Muscle layer of duodenum (tissue), 2 donors: ENCODE measurements around the gene SLC34A1.
A peak's percentile ranks its signal among the peaks of the same experiment; 100 is the strongest.
"Not testable (repeated sequence)": the region's sequence is repeated elsewhere in the genome, so short reads cannot be mapped to it uniquely, and the experiment has no call there.

ENCODE experiments used
- H3K27ac ChIP-seq: one replicate; pipeline ENCODE4 v1.7.0; 2013; ENCODE audit warnings: mild to moderate bottlenecking, low read length
- H3K27me3 ChIP-seq: one replicate; pipeline ENCODE4 v1.7.0; 2013; ENCODE audit warnings: low read depth, mild to moderate bottlenecking, control low read depth, low read length
- H3K36me3 ChIP-seq, 2 donors: one replicate each; pipeline ENCODE4 v1.7.0; 2013; ENCODE audit warnings: low read length in 2 of 2, control low read depth in 1 of 2, mild to moderate bottlenecking in 1 of 2; ENCODE audit not compliant: insufficient read depth in 2 of 2, control insufficient read depth in 1 of 2
- H3K4me1 ChIP-seq, 2 donors: one replicate each; pipeline ENCODE4 v1.7.0; 2013; ENCODE audit warnings: low read length in 2 of 2, mild to moderate bottlenecking in 2 of 2, control low read depth in 1 of 2, moderate library complexity in 1 of 2; ENCODE audit not compliant: insufficient read depth in 2 of 2, control insufficient read depth in 1 of 2
- H3K4me3 ChIP-seq, 2 donors: one replicate each; pipeline ENCODE4 v1.7.0; 2013; ENCODE audit warnings: low read length in 2 of 2, low read depth in 1 of 2, mild to moderate bottlenecking in 1 of 2
- H3K9me3 ChIP-seq, 2 donors: one replicate each; pipeline ENCODE4 v1.7.0; 2013; ENCODE audit warnings: low read length in 2 of 2, control low read depth in 1 of 2, mild to moderate bottlenecking in 1 of 2; ENCODE audit not compliant: control insufficient read depth in 1 of 2
- donor health status: healthy.

Gene SLC34A1

GRCh38 chr5:177405805-177406204, 21.6 kb downstream of the SLC34A1 start:
- Histone ChIP-seq H3K4me1 (peaks cover 3 to 28% of the 10 kb centered on the region in 2 donors), H3K27me3 (peaks cover 27% of the 10 kb centered on the region), H3K36me3 (no peaks in the 10 kb centered on the region), H3K27ac (no peak overlapping the region), H3K4me3 (no peak overlapping the region), H3K9me3 (no peaks in the 10 kb centered on the region)

GRCh38 chr5:177409043-177409801, 25.0 kb downstream of the SLC34A1 start, which contains the start of gene F12:
Gene F12 (minus strand): TSS chr5:177409564. CDS start chr5:177409527, 37 bp downstream.
- Histone ChIP-seq H3K27me3 (no peaks in the 10 kb centered on the region), H3K27ac (no peak within 1 kb of the TSS)

GRCh38 chr5:177410575-177410974, 26.3 kb downstream of the SLC34A1 start:
- Histone ChIP-seq H3K4me3 (no peak overlapping the region), H3K27me3 (no peaks in the 10 kb centered on the region), H3K9me3 (no peaks in the 10 kb centered on the region), H3K27ac (no peak overlapping the region), H3K36me3 (no peaks in the 10 kb centered on the region), H3K4me1 (no peaks in the 10 kb centered on the region)

More at GRCh38 chr5:177409043-177409801, 25.0 kb downstream of the SLC34A1 start, which contains the start of gene F12:
- H3K4me3 ChIP-seq: no peak within 1 kb of the TSS
- peaks cover 0 to 6% of the 10 kb centered on the region in 2 donors for H3K4me1 ChIP-seq
- H3K36me3 ChIP-seq: no peaks in the 10 kb centered on the region
- no peaks in the 10 kb centered on the region for H3K9me3 ChIP-seq

GRCh38 chr5:177412603-177413233, 28.5 kb downstream of the SLC34A1 start:
- Histone ChIP-seq H3K4me3 (peak overlapping the region in 1 of 2 donors; percentile 8), H3K9me3 (no peaks in the 10 kb centered on the region), H3K4me1 (peaks cover 0 to 5% of the 10 kb centered on the region in 2 donors), H3K27ac (no peak overlapping the region), H3K27me3 (no peaks in the 10 kb centered on the region), H3K36me3 (no peaks in the 10 kb centered on the region)

- Histone ChIP-seq H3K9me3 (no peaks in the 10 kb centered on the region), H3K36me3 (no peaks in the 10 kb centered on the region), H3K27ac (no peak overlapping the region), H3K4me3 (no peak overlapping the region), H3K4me1 (peaks cover 0 to 5% of the 10 kb centered on the region in 2 donors), H3K27me3 (no peaks in the 10 kb centered on the region)
Observed at GRCh38 chr5:177414481-177414880, 30.2 kb downstream of the SLC34A1 start.

GRCh38 chr5:177417081-177417480, 32.8 kb downstream of the SLC34A1 start:
- H3K27me3 ChIP-seq, H3K4me1 ChIP-seq, H3K36me3 ChIP-seq, H3K9me3 ChIP-seq, H3K27ac ChIP-seq, H3K4me3 ChIP-seq: not testable (repeated sequence)

GRCh38 chr5:177419046-177419445, 34.8 kb downstream of the SLC34A1 start:
- Histone ChIP-seq H3K4me3 (no peak overlapping the region), H3K4me1 (peaks cover 0 to 5% of the 10 kb centered on the region in 2 donors), H3K27ac (no peak overlapping the region), H3K27me3 (no peaks in the 10 kb centered on the region), H3K36me3 (no peaks in the 10 kb centered on the region), H3K9me3 (no peaks in the 10 kb centered on the region)

- not testable (repeated sequence) for H3K4me3 ChIP-seq, H3K27ac ChIP-seq, H3K4me1 ChIP-seq
Observed at GRCh38 chr5:177420472-177420871, 36.2 kb downstream of the SLC34A1 start.

GRCh38 chr5:177421062-177421798, 37.0 kb downstream of the SLC34A1 start:
- Histone ChIP-seq H3K9me3 (no peaks in the 10 kb centered on the region), H3K4me3 (no peak overlapping the region), H3K27ac (no peak overlapping the region), H3K27me3 (no peaks in the 10 kb centered on the region), H3K4me1 (peaks cover 0 to 9% of the 10 kb centered on the region in 2 donors), H3K36me3 (no peaks in the 10 kb centered on the region)

More at GRCh38 chr5:177420472-177420871, 36.2 kb downstream of the SLC34A1 start:
- H3K27me3 ChIP-seq, H3K9me3 ChIP-seq, H3K36me3 ChIP-seq: not testable (repeated sequence)

GRCh38 chr5:177423671-177424070, 39.4 kb downstream of the SLC34A1 start:
- Histone ChIP-seq H3K9me3 (no peaks in the 10 kb centered on the region), H3K27me3 (no peaks in the 10 kb centered on the region), H3K36me3 (no peaks in the 10 kb centered on the region), H3K4me3 (no peak overlapping the region), H3K27ac (no peak overlapping the region), H3K4me1 (peaks cover 5 to 21% of the 10 kb centered on the region in 2 donors)

GRCh38 chr5:177425196-177425800, 41.1 kb downstream of the SLC34A1 start:
- Histone ChIP-seq H3K4me3 (peak overlapping the region; percentile 65), H3K27ac (peak overlapping the region; percentile 94), H3K9me3 (no peaks in the 10 kb centered on the region)

More at GRCh38 chr5:177425196-177425800, 41.1 kb downstream of the SLC34A1 start:
- Histone ChIP-seq H3K4me1 (peaks cover 8 to 34% of the 10 kb centered on the region in 2 donors), H3K27me3 (no peaks in the 10 kb centered on the region), H3K36me3 (no peaks in the 10 kb centered on the region)
